ENCODE data around the gene NSD1. TPM values are rescaled to one million over a fixed set of nuclear protein-coding genes. Genes with fewer than 3 reads are reported as not detected.
A peak's percentile ranks its signal among the peaks of the same experiment; 100 is the strongest.

NSD1 gene
- polyA plus RNA-seq, 4 donors, result 4.3 to 27.2 (median 11.5) TPM

- H3K4me3 ChIP-seq (ENCODE audit: low read depth in 1 of 3, low read length in 3 of 3), result no peak overlapping the region
- H3K4me1 ChIP-seq (ENCODE audit: control insufficient read depth in 3 of 3, insufficient read depth in 2 of 3, low read depth in 1 of 3, low read length in 2 of 3), result peaks cover 5 to 54% (median 6%) of the 10 kb centered on the region in 3 donors
- H3K27ac ChIP-seq (ENCODE audit: low read depth in 1 of 3, low read length in 2 of 3), result peak overlapping the region in 2 of 3 donors; percentile 9 to 76
- H3K9me3 ChIP-seq (ENCODE audit: control insufficient read depth in 2 of 2, insufficient read depth in 1 of 2, low read depth in 1 of 2, low read length in 1 of 2), result no peaks in the 10 kb centered on the region
- H3K36me3 ChIP-seq (ENCODE audit: control insufficient read depth in 3 of 3, insufficient read depth in 2 of 3, low read depth in 1 of 3, low read length in 3 of 3), result peaks cover 17 to 63% (median 32%) of the 10 kb centered on the region in 3 donors
- DNase-seq, result peak in 1 of 2 donors; percentile 69
- H3K27me3 ChIP-seq (ENCODE audit: control insufficient read depth in 3 of 3, insufficient read depth in 3 of 3, low read length in 3 of 3), result no peaks in the 10 kb centered on the region
- FAIRE-seq, result no peak
- 74 to 85% (median 80%) methylated on average over 9 of the region's 9 CpGs for WGBS, 3 donors
Measured at GRCh38 chr5:177295924-177296323, 162.4 kb downstream of the NSD1 start.

DNA sequence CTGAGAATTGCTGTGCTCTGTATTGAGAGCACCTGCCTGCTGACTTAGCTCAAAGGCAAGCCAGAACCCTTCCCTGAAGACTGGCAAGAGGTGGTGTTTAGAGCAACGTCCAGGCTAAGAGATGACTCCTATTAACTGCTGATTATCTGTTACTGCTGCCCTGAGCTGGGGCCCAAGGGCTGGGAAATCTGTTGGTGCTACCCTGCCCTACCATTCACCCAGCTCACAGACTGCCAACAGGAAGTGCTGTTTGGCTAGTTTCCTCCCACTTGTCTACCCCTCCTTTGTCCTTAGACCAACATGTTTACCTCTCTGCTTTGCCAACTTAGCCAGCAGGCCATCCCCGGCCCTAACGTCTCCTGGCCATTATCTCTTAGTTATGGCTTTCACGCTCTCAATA, 163.0 kb downstream of the NSD1 start:
- H3K4me1 ChIP-seq (ENCODE audit: control insufficient read depth in 3 of 3, insufficient read depth in 2 of 3, low read depth in 1 of 3, low read length in 2 of 3), result peaks cover 7 to 61% (median 10%) of the 10 kb centered on the region in 3 donors
- 42 to 48% (median 42%) methylated on average over 4 of the region's 4 CpGs for WGBS, 3 donors
- no peak overlapping the region for H3K4me3 ChIP-seq (ENCODE audit: low read depth in 1 of 3, low read length in 3 of 3)
- peaks cover 17 to 64% (median 32%) of the 10 kb centered on the region in 3 donors for H3K36me3 ChIP-seq (ENCODE audit: control insufficient read depth in 3 of 3, insufficient read depth in 2 of 3, low read depth in 1 of 3, low read length in 3 of 3)
- FAIRE-seq (no peak), DNase-seq (peak in 1 of 2 donors; percentile 62)
- no peaks in the 10 kb centered on the region for H3K9me3 ChIP-seq (ENCODE audit: control insufficient read depth in 2 of 2, insufficient read depth in 1 of 2, low read depth in 1 of 2, low read length in 1 of 2)
- no peaks in the 10 kb centered on the region for H3K27me3 ChIP-seq (ENCODE audit: control insufficient read depth in 3 of 3, insufficient read depth in 3 of 3, low read length in 3 of 3)
- peak overlapping the region in 2 of 3 donors; percentile 9 to 76 for H3K27ac ChIP-seq (ENCODE audit: low read depth in 1 of 3, low read length in 2 of 3)

DNA sequence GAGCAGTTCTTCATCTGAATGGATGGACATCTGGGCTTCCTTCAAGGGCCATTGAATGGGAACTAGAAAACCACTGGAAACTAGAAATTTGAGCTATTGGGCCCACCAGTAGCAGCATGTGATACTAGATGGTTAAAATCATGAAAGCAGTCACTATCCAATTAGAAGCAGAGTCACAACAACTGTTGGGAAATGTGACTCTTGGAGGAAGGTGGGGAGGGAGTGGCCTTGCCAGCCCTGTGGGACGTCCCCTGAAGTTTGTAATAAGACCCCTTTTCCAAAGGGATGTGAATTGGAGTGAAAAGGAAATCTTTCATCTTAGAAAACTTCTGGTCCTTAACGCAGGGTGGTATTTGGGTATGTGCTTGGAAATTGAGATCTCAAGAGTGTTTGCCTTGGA, 164.3 kb downstream of the NSD1 start:
- Histone ChIP-seq H3K9me3 (ENCODE audit: control insufficient read depth in 2 of 2, insufficient read depth in 1 of 2, low read depth in 1 of 2, low read length in 1 of 2) (no peaks in the 10 kb centered on the region), H3K4me3 (ENCODE audit: low read depth in 1 of 3, low read length in 3 of 3) (no peak overlapping the region), H3K4me1 (ENCODE audit: control insufficient read depth in 3 of 3, insufficient read depth in 2 of 3, low read depth in 1 of 3, low read length in 2 of 3) (peaks cover 7 to 71% (median 10%) of the 10 kb centered on the region in 3 donors), H3K27ac (ENCODE audit: low read depth in 1 of 3, low read length in 2 of 3) (peak overlapping the region in 1 of 3 donors; percentile 96), H3K27me3 (ENCODE audit: control insufficient read depth in 3 of 3, insufficient read depth in 3 of 3, low read length in 3 of 3) (no peaks in the 10 kb centered on the region), H3K36me3 (ENCODE audit: control insufficient read depth in 3 of 3, insufficient read depth in 2 of 3, low read depth in 1 of 3, low read length in 3 of 3) (peaks cover 7 to 67% (median 20%) of the 10 kb centered on the region in 3 donors)
- 86 to 94% (median 90%) methylated on average over 2 of the region's 2 CpGs for WGBS, 3 donors
- DNase-seq, result no peak
- FAIRE-seq, result no peak

DNA sequence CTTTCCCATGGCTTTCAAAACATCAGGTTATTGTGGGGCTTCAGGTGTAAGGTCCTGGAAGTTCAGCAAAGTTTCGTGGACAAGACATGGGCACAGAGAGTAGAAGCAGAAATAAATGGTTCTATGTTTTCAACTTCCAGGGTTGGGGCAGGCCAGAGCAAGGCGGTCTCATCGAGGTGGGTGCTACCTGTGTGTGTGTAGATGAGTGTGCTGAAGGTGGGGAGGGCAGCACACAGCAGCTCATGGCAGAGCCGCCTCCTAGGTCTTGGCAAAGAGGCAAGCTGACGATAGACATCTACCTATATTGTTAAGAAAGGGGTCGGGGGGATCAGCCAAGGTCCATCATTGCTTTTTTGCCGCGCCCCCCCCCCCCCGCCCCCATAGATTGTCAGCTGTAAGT, 166.1 kb downstream of the NSD1 start:
- Histone ChIP-seq H3K4me1 (ENCODE audit: control insufficient read depth in 3 of 3, insufficient read depth in 2 of 3, low read depth in 1 of 3, low read length in 2 of 3) (peaks cover 7 to 71% (median 10%) of the 10 kb centered on the region in 3 donors), H3K4me3 (ENCODE audit: low read depth in 1 of 3, low read length in 3 of 3) (no peak overlapping the region), H3K27me3 (ENCODE audit: control insufficient read depth in 3 of 3, insufficient read depth in 3 of 3, low read length in 3 of 3) (no peaks in the 10 kb centered on the region), H3K36me3 (ENCODE audit: control insufficient read depth in 3 of 3, insufficient read depth in 2 of 3, low read depth in 1 of 3, low read length in 3 of 3) (peaks cover 0 to 55% (median 7%) of the 10 kb centered on the region in 3 donors), H3K9me3 (ENCODE audit: control insufficient read depth in 2 of 2, insufficient read depth in 1 of 2, low read depth in 1 of 2, low read length in 1 of 2) (no peaks in the 10 kb centered on the region), H3K27ac (ENCODE audit: low read depth in 1 of 3, low read length in 2 of 3) (peak overlapping the region in 2 of 3 donors; percentile 82 to 96)
- FAIRE-seq (no peak), DNase-seq (peak in 1 of 2 donors; percentile 55)
- 52 to 55% (median 55%) methylated on average over 9 of the region's 9 CpGs for WGBS, 3 donors

DNA sequence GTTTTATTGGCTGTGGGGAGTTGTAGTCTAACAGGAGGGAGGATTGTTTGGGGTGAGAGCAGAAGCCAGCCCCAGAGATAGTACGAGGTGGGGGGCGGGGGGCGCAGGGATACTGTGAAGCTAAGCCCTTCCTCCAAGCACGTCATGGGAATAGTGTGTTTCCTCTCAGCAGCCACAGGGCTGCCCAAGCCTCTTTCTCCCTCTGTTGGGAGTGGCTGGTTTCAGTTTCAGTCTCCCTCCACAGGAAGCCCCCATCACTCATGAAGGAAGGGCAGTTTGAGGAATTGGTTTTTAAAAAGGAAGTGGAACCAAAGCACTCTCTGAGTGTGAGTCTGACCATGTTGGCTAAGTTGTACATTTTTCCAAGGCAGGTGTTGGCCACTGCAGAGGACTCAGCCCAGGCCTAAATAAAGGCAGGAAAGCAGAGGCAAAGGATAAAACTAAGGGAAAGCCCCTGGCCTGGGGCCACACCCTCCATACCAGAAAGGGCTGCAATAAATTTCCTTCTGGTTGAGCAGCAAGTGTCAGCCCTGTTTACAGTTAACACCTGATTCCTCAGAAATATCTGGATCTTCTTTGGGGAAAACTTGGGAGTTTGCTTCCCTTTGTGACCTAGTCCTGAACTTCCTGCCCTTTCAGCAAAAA, 166.8 kb downstream of the NSD1 start:
- Histone ChIP-seq H3K9me3 (ENCODE audit: control insufficient read depth in 2 of 2, insufficient read depth in 1 of 2, low read depth in 1 of 2, low read length in 1 of 2) (no peaks in the 10 kb centered on the region), H3K4me3 (ENCODE audit: low read depth in 1 of 3, low read length in 3 of 3) (no peak overlapping the region), H3K36me3 (ENCODE audit: control insufficient read depth in 3 of 3, insufficient read depth in 2 of 3, low read depth in 1 of 3, low read length in 3 of 3) (peaks cover 0 to 56% (median 4%) of the 10 kb centered on the region in 3 donors), H3K27me3 (ENCODE audit: control insufficient read depth in 3 of 3, insufficient read depth in 3 of 3, low read length in 3 of 3) (no peaks in the 10 kb centered on the region), H3K4me1 (ENCODE audit: control insufficient read depth in 3 of 3, insufficient read depth in 2 of 3, low read depth in 1 of 3, low read length in 2 of 3) (peaks cover 7 to 64% (median 10%) of the 10 kb centered on the region in 3 donors), H3K27ac (ENCODE audit: low read depth in 1 of 3, low read length in 2 of 3) (peak overlapping the region; percentile 46 to 96 (median 62))
- WGBS, 3 donors, result 3 to 14% (median 11%) methylated on average over 4 of the region's 4 CpGs
- no peak for FAIRE-seq
- peak; percentile 66 to 95 for DNase-seq

DNA sequence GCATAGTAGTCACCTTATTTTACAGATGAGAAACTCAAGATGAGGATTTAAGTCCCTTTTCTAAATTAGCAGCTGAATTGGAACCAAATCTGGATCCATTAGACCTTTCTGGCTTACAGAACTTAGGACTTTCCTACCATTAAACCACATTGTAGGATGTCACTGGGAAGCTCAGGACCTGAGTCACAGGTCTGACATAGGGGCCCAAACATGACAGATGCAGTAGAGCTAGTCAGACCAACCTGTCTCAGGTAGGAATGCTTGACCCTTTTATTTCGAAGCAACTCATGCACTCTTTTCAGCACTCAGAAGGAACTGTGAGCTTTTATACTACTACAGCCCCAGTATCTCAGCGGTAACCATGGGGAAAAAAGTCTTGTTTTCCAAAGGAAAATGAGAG, 167.4 kb downstream of the NSD1 start:
- H3K27me3 ChIP-seq (ENCODE audit: control insufficient read depth in 3 of 3, insufficient read depth in 3 of 3, low read length in 3 of 3), result no peaks in the 10 kb centered on the region
- peaks cover 0 to 56% (median 4%) of the 10 kb centered on the region in 3 donors for H3K36me3 ChIP-seq (ENCODE audit: control insufficient read depth in 3 of 3, insufficient read depth in 2 of 3, low read depth in 1 of 3, low read length in 3 of 3)
- no peak overlapping the region for H3K4me3 ChIP-seq (ENCODE audit: low read depth in 1 of 3, low read length in 3 of 3)
- no peak for FAIRE-seq
- H3K27ac ChIP-seq (ENCODE audit: low read depth in 1 of 3, low read length in 2 of 3), result peak overlapping the region; percentile 46 to 96 (median 82)
- 71 to 89% (median 84%) methylated on average over 2 of the region's 2 CpGs for WGBS, 3 donors
- no peaks in the 10 kb centered on the region for H3K9me3 ChIP-seq (ENCODE audit: control insufficient read depth in 2 of 2, insufficient read depth in 1 of 2, low read depth in 1 of 2, low read length in 1 of 2)
- H3K4me1 ChIP-seq (ENCODE audit: control insufficient read depth in 3 of 3, insufficient read depth in 2 of 3, low read depth in 1 of 3, low read length in 2 of 3), result peaks cover 7 to 58% (median 10%) of the 10 kb centered on the region in 3 donors
- DNase-seq, result peak in 1 of 2 donors; percentile 36

GRCh38 chr5:177301503-177302165, 168.1 kb downstream of the NSD1 start:
- WGBS, 3 donors, result 32 to 52% (median 39%) methylated on average over 7 of the region's 7 CpGs
- Histone ChIP-seq H3K4me3 (ENCODE audit: low read depth in 1 of 3, low read length in 3 of 3) (peak overlapping the region in 1 of 3 donors; percentile 89), H3K9me3 (ENCODE audit: control insufficient read depth in 2 of 2, insufficient read depth in 1 of 2, low read depth in 1 of 2, low read length in 1 of 2) (no peaks in the 10 kb centered on the region), H3K36me3 (ENCODE audit: control insufficient read depth in 3 of 3, insufficient read depth in 2 of 3, low read depth in 1 of 3, low read length in 3 of 3) (peaks cover 0 to 56% (median 4%) of the 10 kb centered on the region in 3 donors), H3K4me1 (ENCODE audit: control insufficient read depth in 3 of 3, insufficient read depth in 2 of 3, low read depth in 1 of 3, low read length in 2 of 3) (peaks cover 7 to 52% (median 10%) of the 10 kb centered on the region in 3 donors), H3K27ac (ENCODE audit: low read depth in 1 of 3, low read length in 2 of 3) (peak overlapping the region; percentile 61 to 96 (median 82)), H3K27me3 (ENCODE audit: control insufficient read depth in 3 of 3, insufficient read depth in 3 of 3, low read length in 3 of 3) (no peaks in the 10 kb centered on the region)
- FAIRE-seq (no peak), DNase-seq (peak; percentile 59 to 76)

GRCh38 chr5:177302354-177303110, 169.0 kb downstream of the NSD1 start:
- FAIRE-seq (no peak), DNase-seq (peak; percentile 46 to 54)
- H3K27ac ChIP-seq (ENCODE audit: low read depth in 1 of 3, low read length in 2 of 3), result peak overlapping the region; percentile 76 to 96 (median 82)

More at GRCh38 chr5:177302354-177303110, 169.0 kb downstream of the NSD1 start:
- no peaks in the 10 kb centered on the region for H3K27me3 ChIP-seq (ENCODE audit: control insufficient read depth in 3 of 3, insufficient read depth in 3 of 3, low read length in 3 of 3)
- WGBS, 3 donors, result 16 to 28% (median 25%) methylated on average over 24 of the region's 24 CpGs
- H3K36me3 ChIP-seq (ENCODE audit: control insufficient read depth in 3 of 3, insufficient read depth in 2 of 3, low read depth in 1 of 3, low read length in 3 of 3), result peaks cover 0 to 61% (median 9%) of the 10 kb centered on the region in 3 donors
- H3K9me3 ChIP-seq (ENCODE audit: control insufficient read depth in 2 of 2, insufficient read depth in 1 of 2, low read depth in 1 of 2, low read length in 1 of 2), result no peaks in the 10 kb centered on the region
- H3K4me1 ChIP-seq (ENCODE audit: control insufficient read depth in 3 of 3, insufficient read depth in 2 of 3, low read depth in 1 of 3, low read length in 2 of 3), result peaks cover 7 to 46% (median 10%) of the 10 kb centered on the region in 3 donors
- H3K4me3 ChIP-seq (ENCODE audit: low read depth in 1 of 3, low read length in 3 of 3), result peak overlapping the region; percentile 84 to 95 (median 89)

Measured in small intestine (tissue), 7 donors.